HG03521 (cell line): ENCODE data around the gene GNG2.

Experiments used
- ATAC-seq: cut with Tn5 transposase; IDR thresholded peaks from one replicate; pipeline ENCODE4 v1.9.1; 2021; ENCODE audit warnings: mild to moderate bottlenecking, moderate library complexity; ENCODE audit not compliant: unreplicated experiment

The GNG2 gene

GRCh38 chr14:51989293-51990234 is 129.2 kb downstream of the GNG2 start, which contains the start of gene RTRAF:
Gene RTRAF, plus strand, starts transcription at chr14:51989546. Its CDS starts 94 bp downstream, at chr14:51989640.
- ATAC-seq: peak; percentile 98

- no peak for ATAC-seq
Measured at GRCh38 chr14:51990488-51990887, 130.1 kb downstream of the GNG2 start.

GRCh38 chr14:51993285-51993920 is 133.0 kb downstream of the GNG2 start:
- ATAC-seq: no peak

GRCh38 chr14:51996148-51996746 is 135.8 kb downstream of the GNG2 start:
- no peak for ATAC-seq

- no peak for ATAC-seq
Measured at GRCh38 chr14:51998348-51998747, 137.9 kb downstream of the GNG2 start.

- no peak for ATAC-seq
Measured at GRCh38 chr14:51999084-51999483, 138.7 kb downstream of the GNG2 start.

- ATAC-seq: no peak
Measured at GRCh38 chr14:52000019-52000582, 139.7 kb downstream of the GNG2 start.

GRCh38 chr14:52000696-52001095 is 140.3 kb downstream of the GNG2 start:
- no peak for ATAC-seq

GRCh38 chr14:52002542-52002941 is 142.1 kb downstream of the GNG2 start:
- ATAC-seq: no peak

GRCh38 chr14:52003324-52003723 is 142.9 kb downstream of the GNG2 start:
- no peak for ATAC-seq

GRCh38 chr14:52005625-52006024 is 145.2 kb downstream of the GNG2 start:
- no peak for ATAC-seq

- ATAC-seq: no peak
Measured at GRCh38 chr14:52006361-52006760, 145.9 kb downstream of the GNG2 start.

- no peak for ATAC-seq
Measured at GRCh38 chr14:52007211-52007610, 146.8 kb downstream of the GNG2 start.

GRCh38 chr14:52007637-52008036 is 147.2 kb downstream of the GNG2 start:
- no peak for ATAC-seq

GRCh38 chr14:52008136-52008535 is 147.7 kb downstream of the GNG2 start:
- no peak for ATAC-seq

- ATAC-seq: no peak
Measured at GRCh38 chr14:52010173-52010693, 149.8 kb downstream of the GNG2 start.

- ATAC-seq: no peak
Measured at GRCh38 chr14:52011523-52011922, 151.1 kb downstream of the GNG2 start.

- ATAC-seq: no peak
Measured at GRCh38 chr14:52012635-52013034, 152.2 kb downstream of the GNG2 start.

GRCh38 chr14:52013984-52014600 is 153.7 kb downstream of the GNG2 start:
- ATAC-seq: no peak

GRCh38 chr14:52014601-52015267 is 154.3 kb downstream of the GNG2 start:
- ATAC-seq: no peak
